Nephron (organoid): ENCODE results near the gene CAMTA1.

Experiments
- H3K27ac Mint-ChIP-seq, 3 experiments: 2 replicates each; pipeline ENCODE4 v1.8.0; 2020; ENCODE audit warnings: mixed read lengths in 3 of 3, mild to moderate bottlenecking in 2 of 3, moderate library complexity in 1 of 3
- H3K27me3 Mint-ChIP-seq: 2 replicates; pipeline ENCODE4 v1.8.0; 2021; ENCODE audit warnings: low read depth, mild to moderate bottlenecking, moderate library complexity, mixed read lengths
- H3K36me3 Mint-ChIP-seq: 2 replicates; pipeline ENCODE4 v1.8.0; 2020; ENCODE audit warnings: low read depth, mixed read lengths
- H3K4me1 Mint-ChIP-seq: 2 replicates; pipeline ENCODE4 v1.8.0; 2020; ENCODE audit warnings: mixed read lengths
- H3K4me3 Mint-ChIP-seq, 3 experiments: 2 replicates each; pipeline ENCODE4 v1.8.0; 2020; ENCODE audit warnings: mild to moderate bottlenecking in 3 of 3, mixed read lengths in 3 of 3, moderate library complexity in 2 of 3
- H3K9me3 Mint-ChIP-seq: 2 replicates; pipeline ENCODE4 v1.8.0; 2020; ENCODE audit warnings: mixed read lengths
- TF ChIP-seq, protein P1 (sequence below), 3 experiments: fragments of 200-600 bp; sonication (generic); IDR thresholded peaks; one replicate each; pipeline ENCODE4 v1.5.0; 2021; ENCODE audit warnings: antibody characterized with exemption in 3 of 3; ENCODE audit not compliant: unreplicated experiment in 3 of 3

Gene CAMTA1

DNA sequence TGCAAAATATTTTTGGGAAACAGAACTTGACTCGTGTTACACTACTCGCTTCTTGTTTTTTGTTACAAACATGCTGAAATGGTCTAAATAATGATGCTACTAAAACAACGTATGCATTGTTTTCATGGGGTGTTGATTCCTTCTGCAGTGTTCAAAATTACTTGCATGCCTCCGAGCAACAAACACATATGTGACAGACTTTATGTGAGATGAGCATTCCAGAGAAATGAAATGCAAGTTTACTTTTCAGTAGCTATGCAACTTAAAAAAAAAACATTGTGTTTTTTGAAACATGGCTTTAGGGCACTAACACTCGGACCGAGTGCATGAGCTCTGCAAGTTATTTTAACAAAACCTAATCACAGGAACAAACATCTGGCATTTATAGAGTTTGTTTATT, 84.8 kb downstream of the CAMTA1 start:
- H3K4me3 Mint-ChIP-seq: no peak overlapping the region
- TF ChIP-seq, protein P1, sequence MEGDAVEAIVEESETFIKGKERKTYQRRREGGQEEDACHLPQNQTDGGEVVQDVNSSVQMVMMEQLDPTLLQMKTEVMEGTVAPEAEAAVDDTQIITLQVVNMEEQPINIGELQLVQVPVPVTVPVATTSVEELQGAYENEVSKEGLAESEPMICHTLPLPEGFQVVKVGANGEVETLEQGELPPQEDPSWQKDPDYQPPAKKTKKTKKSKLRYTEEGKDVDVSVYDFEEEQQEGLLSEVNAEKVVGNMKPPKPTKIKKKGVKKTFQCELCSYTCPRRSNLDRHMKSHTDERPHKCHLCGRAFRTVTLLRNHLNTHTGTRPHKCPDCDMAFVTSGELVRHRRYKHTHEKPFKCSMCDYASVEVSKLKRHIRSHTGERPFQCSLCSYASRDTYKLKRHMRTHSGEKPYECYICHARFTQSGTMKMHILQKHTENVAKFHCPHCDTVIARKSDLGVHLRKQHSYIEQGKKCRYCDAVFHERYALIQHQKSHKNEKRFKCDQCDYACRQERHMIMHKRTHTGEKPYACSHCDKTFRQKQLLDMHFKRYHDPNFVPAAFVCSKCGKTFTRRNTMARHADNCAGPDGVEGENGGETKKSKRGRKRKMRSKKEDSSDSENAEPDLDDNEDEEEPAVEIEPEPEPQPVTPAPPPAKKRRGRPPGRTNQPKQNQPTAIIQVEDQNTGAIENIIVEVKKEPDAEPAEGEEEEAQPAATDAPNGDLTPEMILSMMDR (IDR thresholded peaks at IDR 0.05; ENCODE audit: unreplicated experiment in 3 of 3): no peak
- peak overlapping the region; percentile 74 to 94 (median 85) for H3K27ac Mint-ChIP-seq
- peaks cover 11% of the 10 kb centered on the region for H3K36me3 Mint-ChIP-seq
- no peaks in the 10 kb centered on the region for H3K27me3 Mint-ChIP-seq
- H3K9me3 Mint-ChIP-seq: no peaks in the 10 kb centered on the region
- peaks cover 48% of the 10 kb centered on the region for H3K4me1 Mint-ChIP-seq

DNA sequence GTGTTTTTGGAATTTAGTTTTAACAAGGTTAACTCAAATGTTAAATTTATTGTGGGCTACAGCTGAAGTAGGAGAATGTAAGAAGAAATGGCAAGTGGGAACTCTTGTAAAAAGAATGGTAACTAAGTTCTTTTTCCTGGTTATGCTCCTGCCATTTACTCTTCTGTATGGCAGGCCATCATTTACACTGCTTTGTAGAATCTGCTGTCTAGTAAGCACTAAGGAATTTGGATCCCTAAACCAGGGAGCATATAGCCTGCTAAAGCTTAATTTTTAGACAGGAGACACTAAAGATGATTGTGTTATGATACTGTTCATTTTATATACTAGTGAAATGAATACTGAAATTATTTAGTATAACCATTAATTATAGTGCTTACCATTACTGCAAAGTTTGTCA, 85.3 kb downstream of the CAMTA1 start:
- H3K4me3 Mint-ChIP-seq: no peak overlapping the region

DNA sequence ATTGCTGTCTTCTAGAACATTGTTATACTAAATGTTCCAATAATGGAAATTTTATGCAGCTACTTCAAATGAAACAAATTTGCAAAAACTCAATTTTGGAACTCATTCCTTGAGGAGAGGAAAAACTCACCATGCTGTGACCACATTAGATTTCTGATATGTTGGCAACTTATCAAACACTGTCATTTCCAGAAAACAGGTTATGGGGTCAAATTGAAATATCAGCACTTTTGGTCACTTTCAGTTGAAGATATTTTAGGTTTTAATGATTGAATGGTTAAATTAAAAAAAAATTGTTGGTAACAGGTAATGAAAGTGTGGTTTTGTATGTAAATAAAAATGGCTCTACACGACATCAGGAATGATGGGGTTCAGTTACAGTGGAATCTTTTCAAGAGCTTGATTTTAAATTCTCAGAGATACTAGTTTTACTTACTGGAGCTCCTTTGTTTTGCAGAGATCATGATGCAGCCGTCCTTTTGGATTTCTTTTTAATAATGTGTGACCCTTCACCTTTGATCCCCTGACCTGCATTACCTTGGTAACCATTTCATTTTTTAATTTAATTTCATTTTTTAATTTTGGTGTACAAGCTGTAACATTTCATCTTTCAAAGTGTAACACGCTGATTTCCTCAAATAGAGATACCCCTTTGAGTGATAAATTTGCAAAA, 86.2 kb downstream of the CAMTA1 start:
- Mint-ChIP-seq H3K36me3 (peaks cover 15% of the 10 kb centered on the region), H3K27me3 (no peaks in the 10 kb centered on the region), H3K27ac (peak overlapping the region; percentile 7 to 85 (median 69)), H3K4me3 (no peak overlapping the region), H3K9me3 (no peaks in the 10 kb centered on the region), H3K4me1 (peaks cover 45% of the 10 kb centered on the region)
- TF ChIP-seq, protein P1 (IDR thresholded peaks at IDR 0.05; ENCODE audit: unreplicated experiment in 3 of 3): no peak

More for the DNA sequence above, 85.3 kb downstream of the CAMTA1 start:
- peaks cover 9% of the 10 kb centered on the region for H3K36me3 Mint-ChIP-seq
- peaks cover 48% of the 10 kb centered on the region for H3K4me1 Mint-ChIP-seq
- no peaks in the 10 kb centered on the region for H3K9me3 Mint-ChIP-seq
- TF ChIP-seq, protein P1 (IDR thresholded peaks at IDR 0.05; ENCODE audit: unreplicated experiment in 3 of 3): no peak
- H3K27ac Mint-ChIP-seq: peak overlapping the region in 2 of 3 experiments; percentile 85 to 94
- no peaks in the 10 kb centered on the region for H3K27me3 Mint-ChIP-seq

DNA sequence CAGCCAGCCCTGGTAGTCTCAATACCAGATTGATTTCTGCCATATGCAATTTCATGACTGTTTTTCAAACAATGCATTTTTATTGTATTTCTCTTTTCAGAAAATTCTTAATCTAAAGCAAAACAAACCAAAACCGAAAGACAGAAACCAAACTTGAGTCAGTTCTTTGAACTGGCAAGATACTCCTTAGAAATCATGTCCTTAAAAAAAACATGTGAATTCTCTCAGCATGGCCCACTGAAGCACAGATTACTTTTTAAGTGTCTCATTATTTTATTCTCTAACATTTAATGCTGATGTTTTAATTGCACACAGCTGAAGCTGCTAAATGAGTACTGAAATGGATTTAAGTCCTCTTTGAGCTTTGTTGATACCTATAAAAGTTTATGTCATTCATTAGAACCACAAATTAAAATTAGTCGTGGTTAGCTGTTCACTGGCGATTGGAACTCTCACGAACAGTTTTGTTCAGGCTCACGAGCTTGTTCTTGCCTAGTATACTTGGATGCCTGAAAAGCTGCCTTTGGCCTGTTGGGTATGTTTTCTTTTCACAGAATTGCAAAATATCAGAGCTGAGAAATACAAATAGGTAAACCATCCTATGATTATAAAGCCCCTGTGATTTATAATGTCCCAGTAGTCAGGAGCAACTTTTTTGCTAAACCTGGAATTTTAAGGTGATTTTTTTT, 87.5 kb downstream of the CAMTA1 start:
- no peaks in the 10 kb centered on the region for H3K27me3 Mint-ChIP-seq
- peaks cover 20% of the 10 kb centered on the region for H3K36me3 Mint-ChIP-seq
- H3K4me3 Mint-ChIP-seq: no peak overlapping the region
- H3K4me1 Mint-ChIP-seq: peaks cover 36% of the 10 kb centered on the region
- H3K27ac Mint-ChIP-seq: peak overlapping the region in 1 of 3 experiments; percentile 29
- no peaks in the 10 kb centered on the region for H3K9me3 Mint-ChIP-seq
- TF ChIP-seq, protein P1 (IDR thresholded peaks at IDR 0.05; ENCODE audit: unreplicated experiment in 3 of 3): no peak

DNA sequence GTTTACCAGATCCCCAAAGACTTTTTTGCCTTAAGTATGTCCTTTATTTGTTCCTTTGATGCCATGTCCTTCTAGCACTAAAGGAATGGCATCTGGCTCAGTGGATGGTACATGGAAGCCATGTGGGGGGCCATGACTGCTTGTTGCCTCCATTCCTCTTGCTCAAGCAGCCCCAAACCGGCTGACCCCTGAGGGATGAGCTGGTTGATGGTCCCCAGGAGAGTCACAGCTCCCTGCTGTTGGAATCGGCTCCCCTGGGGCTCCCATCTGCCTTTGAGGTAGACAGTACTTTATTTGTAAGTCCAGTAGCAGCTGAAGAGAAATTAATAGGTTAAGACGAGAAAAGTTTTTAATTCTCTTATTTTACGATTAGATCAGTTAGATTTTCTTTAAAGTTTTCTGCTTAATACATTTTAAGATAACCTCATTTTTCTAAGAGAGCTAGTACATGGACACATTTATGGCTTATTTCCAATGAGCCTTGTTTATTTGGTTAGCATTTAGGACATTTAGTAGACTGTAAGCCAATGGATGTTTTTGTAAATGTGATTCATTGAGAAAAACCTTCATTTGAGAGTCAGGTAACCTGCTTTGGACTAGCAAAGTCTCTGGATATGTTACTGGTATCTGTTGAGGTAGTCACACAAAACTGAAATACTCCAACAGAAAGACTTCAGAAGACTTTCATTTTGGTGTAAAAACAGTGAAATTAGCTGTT, 88.2 kb downstream of the CAMTA1 start:
- Mint-ChIP-seq H3K36me3 (peaks cover 20% of the 10 kb centered on the region), H3K4me1 (peaks cover 29% of the 10 kb centered on the region), H3K9me3 (no peaks in the 10 kb centered on the region), H3K4me3 (no peak overlapping the region), H3K27me3 (no peaks in the 10 kb centered on the region), H3K27ac (no peak overlapping the region)
- TF ChIP-seq, protein P1 (IDR thresholded peaks at IDR 0.05; ENCODE audit: unreplicated experiment in 3 of 3): no peak
